Stimulated activated CD4-positive, alpha-beta T cell treated with anti-CD3 and anti-CD28 coated beads, TNF-alpha, amount 100 ng/mL, for 1 hour (primary cell): ENCODE results near the gene CLEC4F.
"Not testable (repeated sequence)": the region's sequence is repeated elsewhere in the genome, so short reads cannot be mapped to it uniquely, and the experiment has no call there.

ENCODE experiments used
- DNase-seq, 3 donors: peaks; one replicate each; pipeline ENCODE4 v3.0.0-alpha.2; 2020; ENCODE audit warnings: low read depth in 3 of 3, low spot score in 1 of 3

CLEC4F gene

DNA sequence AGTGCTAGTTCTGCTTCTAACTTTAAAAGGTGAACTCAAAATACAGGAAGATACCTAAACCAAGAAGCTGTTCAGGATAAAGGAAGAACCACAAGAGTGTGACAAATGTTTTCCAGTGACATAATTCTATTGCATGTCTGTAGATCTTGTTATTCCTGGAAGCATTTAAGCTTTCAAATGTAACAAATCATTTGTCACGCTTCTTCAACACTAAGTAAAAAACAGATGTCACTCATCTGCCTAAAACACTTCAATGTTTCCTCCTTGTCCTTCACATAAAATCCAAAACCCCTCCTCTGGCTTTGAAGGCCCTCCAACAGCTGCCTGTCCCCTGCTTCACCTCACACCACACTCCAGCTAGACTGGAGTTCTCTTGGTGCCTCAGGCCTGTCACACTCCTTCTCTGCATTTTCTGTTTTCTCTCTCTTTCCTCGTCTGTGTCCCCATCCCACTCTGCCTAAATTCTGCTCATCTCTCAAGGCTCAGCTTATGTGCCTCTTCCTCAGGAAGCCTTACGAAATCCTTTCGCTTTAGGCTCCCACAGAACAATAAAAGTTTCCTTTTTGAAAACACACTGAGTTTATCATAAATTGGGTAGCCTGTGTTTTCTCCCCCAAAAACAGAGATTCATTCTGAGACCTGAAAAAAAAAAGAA is 6.4 kb upstream of the CLEC4F start:
- DNase-seq, result no peak

DNA sequence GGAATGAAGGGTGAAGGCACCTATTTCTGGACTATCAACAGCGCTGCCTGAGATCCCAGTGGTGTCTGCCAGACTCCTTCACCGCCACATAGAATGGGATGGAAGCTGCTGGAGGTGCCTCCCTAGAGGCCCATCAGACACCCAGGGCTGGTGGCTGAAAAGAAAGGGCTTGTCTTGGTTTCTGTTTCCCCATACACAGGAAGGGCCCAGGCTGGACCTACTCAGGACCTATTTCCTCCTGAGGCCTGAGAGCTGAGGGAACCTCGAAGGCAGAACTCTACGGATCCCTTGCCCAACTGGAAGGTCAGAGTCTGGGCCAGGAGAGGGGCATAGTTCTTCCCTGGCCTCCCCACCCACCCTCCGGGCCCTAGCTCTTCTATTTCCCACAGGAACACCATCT is 2.9 kb upstream of the CLEC4F start:
- no peak for DNase-seq

DNA sequence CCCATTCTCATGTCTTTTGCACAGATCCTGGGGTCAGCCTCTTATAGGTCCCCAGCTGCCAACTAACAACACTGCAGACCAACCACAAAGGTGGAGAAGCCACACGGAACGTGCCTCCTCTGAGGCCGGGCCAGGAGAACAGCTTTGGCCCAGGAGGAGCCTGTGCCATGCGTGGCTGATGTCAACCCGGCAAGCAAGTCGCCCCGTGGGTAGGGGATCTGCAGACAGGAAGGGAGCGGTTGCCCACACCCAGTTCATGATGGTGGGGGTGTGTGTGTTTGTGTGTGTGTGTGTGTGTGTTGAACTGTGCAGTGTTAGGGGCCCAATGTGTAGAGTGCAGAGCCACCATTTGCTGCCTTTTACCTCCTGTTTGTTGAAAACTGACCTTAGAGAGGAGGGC is 2.4 kb upstream of the CLEC4F start:
- no peak for DNase-seq

DNA sequence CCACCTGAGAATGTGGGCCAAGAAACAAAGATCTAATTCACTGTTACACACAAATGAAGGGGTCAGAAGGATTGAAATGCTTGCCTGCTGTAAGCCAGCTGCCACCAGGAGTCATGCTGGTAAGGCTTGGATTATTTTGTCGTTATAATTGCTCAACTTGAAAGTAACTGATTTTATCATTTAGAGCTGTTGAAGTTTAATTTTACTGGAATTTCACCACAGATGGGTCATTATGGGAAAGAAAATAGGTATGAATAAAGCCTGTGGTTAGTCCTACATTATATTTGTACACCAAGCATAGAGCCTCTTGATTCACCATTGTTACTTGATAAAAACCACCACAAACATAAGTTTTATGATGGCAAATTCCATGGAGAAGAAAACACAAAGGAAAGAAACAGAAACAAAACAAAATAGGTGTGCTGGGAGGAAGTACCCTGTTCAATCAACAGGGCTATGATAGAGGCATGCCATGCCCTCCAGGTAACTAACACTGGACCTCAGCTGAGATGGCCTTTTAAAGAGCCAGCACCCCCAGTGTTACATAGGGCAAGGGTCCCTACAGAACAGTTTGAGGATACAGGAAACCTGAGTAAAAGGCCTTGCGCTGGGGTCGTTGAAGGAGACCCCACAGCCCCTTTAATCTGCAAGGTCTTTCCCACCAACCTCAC is 3.0 kb downstream of the CLEC4F start:
- no peak for DNase-seq

DNA sequence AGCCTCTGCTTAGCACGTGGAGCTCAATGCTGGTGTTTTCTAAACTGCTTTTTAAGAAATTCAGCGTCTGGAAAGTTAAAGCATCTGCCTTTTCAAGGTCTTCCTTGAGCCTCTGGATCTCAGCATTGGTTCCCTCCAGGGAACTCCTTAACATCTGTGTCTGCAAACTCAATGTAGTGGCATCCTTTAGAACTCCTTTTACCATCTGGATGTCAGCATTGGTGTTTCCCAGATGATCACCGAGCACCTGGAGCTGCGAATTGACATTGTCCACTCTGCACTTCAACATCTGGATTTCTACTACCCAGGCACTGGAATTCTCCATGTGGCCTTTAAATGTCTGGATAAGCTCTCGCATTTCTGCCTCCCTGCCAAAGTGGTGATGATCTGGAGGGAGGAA is 3.7 kb downstream of the CLEC4F start:
- DNase-seq, result no peak

DNA sequence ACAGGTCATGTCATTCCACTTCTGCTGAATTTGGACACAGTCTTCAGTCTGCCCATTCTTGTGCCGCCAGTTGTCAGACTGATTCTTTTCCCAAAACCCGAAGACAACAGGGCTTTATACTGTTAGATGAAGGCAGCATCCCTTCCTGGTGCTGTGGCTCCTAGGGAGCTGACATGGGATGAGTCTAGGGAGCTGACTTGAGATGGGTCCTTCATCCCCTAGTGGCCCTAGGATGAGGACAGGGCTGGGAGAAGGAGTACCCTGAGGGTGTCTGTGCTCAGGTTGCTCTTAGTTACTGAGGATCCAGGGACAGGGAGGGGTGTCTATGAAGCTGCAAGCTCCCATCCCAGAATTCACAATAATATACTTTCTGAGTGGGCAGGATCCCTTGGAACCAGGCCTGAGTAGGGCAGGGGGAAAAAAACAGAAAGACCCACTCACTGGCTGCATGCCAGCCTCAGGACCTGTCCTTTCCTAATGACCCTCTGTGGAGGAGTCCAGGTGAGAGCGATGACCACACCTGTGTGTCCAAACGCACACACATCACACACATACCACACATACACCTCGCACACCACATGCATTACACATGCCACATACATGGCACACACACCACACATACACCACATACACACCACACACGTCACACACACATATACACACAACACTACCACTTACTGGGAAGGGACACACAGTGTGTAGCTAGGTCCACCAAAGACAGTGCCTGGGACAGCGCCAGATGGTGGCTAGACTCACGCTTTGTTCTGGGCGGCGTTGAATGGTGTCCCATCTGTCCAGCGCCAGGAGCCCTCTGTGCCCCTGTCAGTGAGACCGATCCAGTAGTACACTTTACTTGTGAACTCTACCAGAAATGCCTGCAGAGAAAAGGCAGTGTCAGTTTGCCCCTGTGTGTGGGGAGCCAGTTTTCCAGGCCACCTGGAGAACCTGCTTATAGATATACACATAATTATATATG is 11.1 kb downstream of the CLEC4F start:
- no peak for DNase-seq

DNA sequence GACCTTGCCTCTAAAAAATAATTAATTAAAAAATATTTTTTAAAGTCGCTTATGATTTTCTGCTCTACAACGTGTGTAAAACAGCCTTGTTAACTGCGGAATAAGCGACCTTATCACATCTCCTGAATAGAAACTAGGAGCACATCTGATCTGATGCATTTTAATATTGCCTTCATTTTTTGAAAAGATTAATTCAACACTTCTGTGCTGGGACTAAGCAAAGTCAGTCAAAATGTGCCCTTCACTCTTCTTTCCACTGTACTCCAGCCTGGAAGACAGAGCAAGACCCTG is 12.6 kb downstream of the CLEC4F start:
- DNase-seq, result no peak

DNA sequence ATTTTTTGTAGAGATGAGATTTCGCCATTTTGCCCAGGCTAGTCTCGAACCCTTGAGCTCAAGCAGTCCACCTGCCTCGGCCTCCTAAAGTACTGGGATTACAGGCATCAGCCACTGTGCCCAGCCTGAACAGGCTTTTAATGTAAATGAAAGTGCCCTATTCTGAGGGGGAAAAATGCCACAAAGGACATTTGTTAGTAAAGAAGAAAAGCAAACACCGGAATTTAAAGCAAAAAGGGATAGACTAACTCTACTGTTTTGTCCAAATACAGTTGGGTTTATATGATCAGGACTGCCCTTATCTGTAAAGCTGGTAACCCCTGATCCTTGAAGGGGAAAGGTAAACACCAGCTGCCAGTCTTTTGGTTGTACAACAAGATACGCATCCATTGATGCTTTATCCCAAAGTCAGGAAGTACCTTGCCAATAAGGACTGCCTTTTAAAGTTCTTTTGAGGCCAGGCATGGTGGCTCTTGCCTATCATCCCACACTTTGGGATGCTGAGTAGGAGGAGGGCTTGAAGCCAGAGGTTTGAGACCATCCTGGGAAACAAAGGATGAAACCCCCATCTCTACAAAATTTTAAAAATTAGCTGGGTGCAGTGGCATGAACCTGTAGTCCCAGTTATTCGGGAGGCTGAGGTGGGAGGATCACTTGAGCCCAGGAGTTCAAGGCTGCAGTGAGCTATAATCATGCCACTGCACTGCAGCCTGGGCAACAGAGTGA is 13.1 kb downstream of the CLEC4F start:
- DNase-seq, result no peak

DNA sequence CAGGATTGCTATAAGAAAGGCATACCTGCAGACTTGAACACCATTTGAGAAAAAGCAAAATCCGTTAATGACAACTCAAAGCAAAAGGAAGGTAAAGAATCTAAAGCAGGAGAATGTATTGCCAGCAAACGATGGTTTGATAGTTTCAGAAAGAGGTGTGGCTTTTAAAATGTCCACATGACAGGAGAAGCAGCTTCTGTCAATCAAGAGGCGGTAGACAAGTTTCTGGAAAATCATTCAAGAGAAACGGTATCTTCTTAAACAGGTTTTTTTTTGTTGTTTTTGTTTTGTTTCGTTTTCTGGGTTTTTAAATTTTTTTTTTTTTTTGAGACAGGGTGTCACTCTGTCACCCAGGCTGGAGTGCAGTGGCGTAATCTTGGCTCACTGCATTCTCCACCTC is 13.8 kb downstream of the CLEC4F start:
- DNase-seq, result no peak

DNA sequence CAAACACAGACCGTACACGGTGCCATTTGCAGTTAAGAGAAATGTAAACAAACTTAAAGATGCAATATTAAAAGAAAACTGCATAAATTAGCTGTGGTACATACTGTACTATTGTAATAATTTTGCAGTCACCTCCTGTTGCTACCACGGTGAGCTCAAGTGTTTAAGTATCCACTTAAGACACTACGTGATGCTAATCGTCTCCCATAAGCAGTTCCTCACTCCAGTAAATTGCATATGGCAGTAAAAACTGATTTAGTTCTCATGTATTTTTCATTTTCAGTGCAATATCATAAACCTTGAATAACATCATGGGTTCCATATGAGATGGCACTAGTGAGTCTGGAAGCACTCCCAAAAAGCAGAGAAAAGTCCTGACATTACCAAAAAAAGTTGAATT is 14.4 kb downstream of the CLEC4F start:
- no peak for DNase-seq

DNA sequence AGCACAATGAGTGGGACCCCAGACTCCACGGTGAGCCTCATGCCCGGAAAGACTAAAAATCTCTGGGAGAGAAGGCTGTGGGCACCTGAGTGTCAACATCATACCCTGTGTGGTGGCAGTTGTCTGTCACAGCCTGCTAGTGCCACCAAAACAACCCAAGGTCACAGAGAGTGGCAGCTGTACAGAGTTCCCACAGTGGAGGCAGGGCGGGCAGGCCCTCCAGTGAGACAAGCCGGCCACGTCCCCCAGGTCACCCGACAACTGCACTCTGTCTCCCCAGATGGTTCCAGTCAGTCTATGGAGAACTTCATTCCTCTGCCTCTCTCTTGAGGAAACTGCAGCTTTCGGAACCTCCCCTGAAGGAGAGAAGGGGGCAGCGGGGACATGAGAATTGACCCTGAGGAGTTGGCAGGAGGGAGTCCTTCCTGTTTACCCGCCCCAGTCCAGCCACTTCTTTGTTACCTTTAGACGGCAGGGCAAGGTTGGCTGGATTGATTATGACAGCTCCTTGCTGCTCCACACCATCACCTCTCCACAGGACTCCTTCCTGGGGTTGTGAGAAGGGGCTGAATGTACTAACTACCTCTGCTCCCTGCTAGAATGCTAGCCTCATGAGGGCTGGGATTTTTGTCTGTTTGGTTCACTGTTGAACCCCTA is 18.7 kb downstream of the CLEC4F start:
- no peak for DNase-seq

DNA sequence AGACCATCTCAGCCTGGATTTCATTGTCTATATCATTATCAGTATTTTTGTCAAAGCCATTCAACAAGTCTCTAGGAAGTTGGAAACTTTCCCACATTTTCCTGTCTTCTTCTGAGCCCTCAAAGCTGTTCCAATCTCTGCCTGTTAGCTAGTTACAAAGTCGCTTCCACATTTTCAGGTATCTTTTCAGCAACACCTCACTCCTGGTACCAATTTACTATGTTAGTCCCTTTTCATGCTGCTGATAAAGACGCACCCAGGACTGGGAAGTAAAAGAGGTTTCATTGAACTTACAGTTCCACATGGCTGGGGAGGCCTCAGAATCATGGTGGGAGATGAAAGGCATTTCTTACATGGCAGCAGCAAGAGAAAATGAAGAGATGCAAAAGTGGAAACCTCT is 20.7 kb downstream of the CLEC4F start:
- no peak for DNase-seq

DNA sequence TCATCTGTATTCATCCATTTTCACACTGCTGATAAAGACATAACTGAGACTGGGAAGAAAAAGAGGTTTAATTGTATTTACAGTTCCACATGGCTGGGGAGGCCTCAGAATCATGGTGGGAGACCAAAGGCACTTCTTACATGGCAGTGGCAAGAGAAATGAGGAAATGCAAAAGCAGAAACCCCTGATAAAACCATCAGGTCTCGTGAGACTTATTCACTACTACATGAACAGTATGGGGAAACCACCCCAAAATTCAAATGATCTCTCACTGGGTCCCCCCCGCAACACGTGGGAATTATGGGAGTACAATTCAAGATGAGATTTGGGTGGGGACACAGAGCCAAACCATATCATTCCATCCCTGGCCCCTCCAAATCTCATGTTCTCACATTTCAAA is 22.4 kb downstream of the CLEC4F start:
- DNase-seq, result not testable (repeated sequence)

DNA sequence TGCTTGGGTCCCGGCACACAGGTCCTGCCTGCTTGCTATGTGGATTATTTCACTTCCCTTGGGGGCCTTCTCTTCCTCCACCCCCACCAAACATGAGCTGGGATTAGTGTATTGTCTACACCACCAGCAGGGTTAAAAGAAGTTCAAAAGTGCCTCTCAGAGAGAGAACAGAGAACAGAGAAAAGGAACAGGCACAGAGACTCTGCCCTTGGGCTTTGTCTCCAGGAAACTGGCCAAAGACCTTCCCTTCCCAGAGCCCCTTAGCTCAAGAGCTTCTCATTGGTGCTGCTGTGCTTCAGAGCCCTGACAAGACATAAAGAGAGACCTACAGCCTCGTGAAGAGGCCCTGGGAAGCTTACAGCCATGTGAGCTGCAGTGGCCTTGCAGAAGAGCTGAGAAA is 22.9 kb downstream of the CLEC4F start:
- no peak for DNase-seq

DNA sequence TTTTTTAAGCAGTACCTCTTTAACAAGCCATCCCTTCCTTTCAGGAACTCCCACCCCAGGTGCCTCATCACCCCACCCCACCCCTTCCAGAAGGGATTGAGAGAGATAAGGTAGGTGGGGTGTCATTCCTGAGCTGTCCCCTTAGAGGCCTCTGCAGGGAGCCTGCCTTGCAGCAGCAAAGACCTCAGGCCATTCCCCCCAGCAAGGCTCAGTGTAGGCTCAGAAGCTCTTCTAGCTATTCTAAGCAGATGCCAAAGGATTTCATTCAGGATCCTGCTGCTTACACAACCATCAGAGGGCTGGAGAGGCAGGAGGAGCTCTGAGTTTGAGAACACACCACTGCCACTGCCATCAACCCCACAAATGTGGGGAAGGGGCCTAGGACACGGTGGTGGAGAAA is 24.1 kb downstream of the CLEC4F start:
- no peak for DNase-seq

DNA sequence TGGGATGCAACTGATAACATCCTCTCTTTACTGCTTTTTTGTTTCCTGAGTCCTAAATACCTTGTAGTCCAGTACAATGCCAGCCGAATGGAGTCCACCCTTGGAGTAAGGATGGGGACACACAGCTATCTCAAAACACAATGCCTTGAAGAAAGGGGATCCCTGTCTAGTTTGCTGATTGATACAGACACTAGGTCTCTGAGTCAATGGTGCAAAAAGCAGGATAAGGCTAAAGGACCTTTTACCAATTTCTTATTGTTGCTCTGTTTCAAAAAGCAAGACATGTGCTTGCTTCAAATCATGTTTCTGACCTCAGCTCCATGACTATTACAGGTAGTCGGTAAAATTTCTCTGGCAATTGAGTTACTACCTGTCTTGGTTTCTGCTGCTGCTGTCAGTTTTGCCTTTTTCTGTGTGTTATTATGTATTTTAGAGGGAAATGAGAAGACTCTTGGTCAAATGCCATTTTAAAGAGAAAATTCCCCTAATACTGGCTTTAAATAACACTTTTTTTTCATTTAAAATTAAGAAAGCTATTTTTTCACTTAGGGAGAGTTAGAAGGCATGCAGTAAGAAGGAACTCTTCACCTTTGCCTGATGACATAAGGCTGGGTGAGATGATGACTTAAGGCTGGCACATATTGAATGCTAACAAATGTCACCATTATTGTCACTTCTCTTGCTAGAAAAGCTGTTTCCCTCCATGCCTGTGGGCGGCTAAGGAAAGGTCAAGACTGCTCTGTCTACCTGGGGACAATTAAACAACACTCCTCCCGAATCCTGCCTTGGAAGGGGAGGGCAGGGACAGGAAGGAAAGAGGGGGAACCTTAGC is 25.0 kb downstream of the CLEC4F start:
- DNase-seq, result no peak

DNA sequence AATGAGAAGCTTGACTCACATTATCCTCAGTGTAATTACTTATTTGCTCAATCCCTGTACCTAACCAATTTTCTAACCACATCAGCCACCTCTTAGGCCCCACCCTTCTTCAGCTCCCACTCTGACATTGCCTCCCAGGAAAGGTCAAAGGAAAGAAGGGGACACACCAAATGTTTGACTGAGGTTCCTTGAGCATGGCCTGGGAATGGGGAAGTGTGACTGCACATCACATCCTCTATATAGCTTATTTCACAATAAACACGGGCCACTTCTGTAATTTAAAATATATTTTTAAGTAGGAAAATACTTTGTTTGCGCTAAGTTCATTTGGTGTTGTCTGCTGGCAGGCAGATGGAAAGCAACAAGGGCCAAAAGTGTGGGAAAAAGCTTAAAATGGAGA is 26.9 kb downstream of the CLEC4F start:
- no peak for DNase-seq

DNA sequence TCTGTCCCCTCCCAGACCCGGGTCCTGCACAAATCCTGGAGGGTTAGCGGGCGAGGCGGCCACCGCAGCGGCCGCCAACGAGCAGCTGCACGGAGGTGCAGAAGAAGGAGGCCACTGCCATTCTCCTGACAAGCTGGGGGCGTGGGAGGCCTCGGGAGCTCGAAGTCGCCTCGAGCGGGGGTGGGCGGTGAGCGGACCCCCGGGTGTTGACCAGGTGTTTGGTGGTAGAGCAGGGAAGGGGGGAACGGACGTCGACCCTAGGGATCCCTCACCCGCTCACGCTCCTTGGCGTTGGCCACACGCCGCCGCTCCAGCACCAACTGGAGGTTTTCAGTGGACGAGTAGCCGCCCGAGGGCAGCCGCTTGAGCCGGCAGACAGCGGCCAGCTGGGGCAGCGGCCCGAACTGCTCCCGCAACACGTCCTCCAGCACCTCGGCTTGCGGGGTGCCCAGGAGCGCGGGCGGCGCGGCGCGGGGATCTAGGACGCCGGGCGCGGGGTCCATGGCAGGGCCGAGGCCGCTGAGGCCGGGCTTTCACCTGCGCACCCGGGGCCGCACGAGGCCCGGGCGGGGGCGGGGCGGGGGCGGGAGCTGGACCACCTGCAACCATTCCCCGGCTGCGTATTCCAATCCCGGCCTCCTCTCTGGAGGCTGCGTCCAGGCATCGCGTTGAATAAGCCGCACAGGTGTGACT is 30.1 kb downstream of the CLEC4F start, which contains the start of gene FIGLA:
FIGLA (minus strand) TSS at position 508 of the 693 bp plus-strand sequence; CDS start at position 503, 5 bp downstream.
- no peak for DNase-seq
